CD4-positive, alpha-beta memory T cell (primary cell): Measurements from ENCODE around the gene MYH15. TPM values are rescaled to one million over a fixed set of nuclear protein-coding genes. Genes with fewer than 3 reads are reported as not detected.

Source experiments
- CTCF ChIA-PET: fragments of 350-600 bp; sonication (Branson Sonifier 250); formaldehyde crosslinking; loops from one replicate; lab custom pipeline; 2021; ENCODE audit warnings: inconsistent platforms; ENCODE audit not compliant: partially characterized antibody; lab: Charles Lee
- POLR2A ChIA-PET: fragments of 350-600 bp; sonication (Branson Sonifier 250); formaldehyde crosslinking; loops from one replicate; lab custom pipeline; 2021; ENCODE audit not compliant: partially characterized antibody; lab: Charles Lee
- DNase-seq, 5 donors: peaks; one replicate each; pipeline versions ENCODE4 v3.0.0 to v3.0.0-alpha.2; 2020 to 2022; ENCODE audit warnings: mixed read lengths in 1 of 5
- H3K27ac ChIP-seq: one replicate; pipeline ENCODE4 v1.7.0; 2013; ENCODE audit warnings: low read depth, low read length
- H3K27me3 ChIP-seq: 2 replicates; pipeline ENCODE4 v1.7.0; 2013; ENCODE audit warnings: mild to moderate bottlenecking, low read length, moderate library complexity; ENCODE audit not compliant: insufficient read depth
- H3K36me3 ChIP-seq: 2 replicates; pipeline ENCODE4 v1.7.0; 2013; ENCODE audit warnings: mild to moderate bottlenecking, low read length, moderate library complexity; ENCODE audit not compliant: insufficient read depth
- H3K4me1 ChIP-seq: 2 replicates; pipeline ENCODE4 v1.7.0; 2013; ENCODE audit warnings: mild to moderate bottlenecking, low read length, moderate library complexity; ENCODE audit not compliant: insufficient read depth
- H3K4me3 ChIP-seq, 2 donors: one replicate each; pipeline ENCODE4 v1.7.0; 2013; ENCODE audit warnings: low read length in 2 of 2, mild to moderate bottlenecking in 1 of 2
- H3K9me3 ChIP-seq, 2 donors: one replicate each; pipeline ENCODE4 v1.7.0; 2013; ENCODE audit warnings: low read length in 2 of 2, control low read depth in 1 of 2; ENCODE audit not compliant: control insufficient read depth in 1 of 2
- H3K27ac Mint-ChIP-seq, 7 donors: one replicate each; pipeline ENCODE4 v1.8.0; 2020 to 2021; ENCODE audit warnings: mixed read lengths in 7 of 7, mild to moderate bottlenecking in 6 of 7, inconsistent platforms in 3 of 7, moderate library complexity in 3 of 7
- H3K27me3 Mint-ChIP-seq, 2 donors: one replicate each; pipeline ENCODE4 v1.8.0; 2020 to 2021; ENCODE audit warnings: mixed read lengths in 2 of 2
- H3K36me3 Mint-ChIP-seq, 2 donors: one replicate each; pipeline ENCODE4 v1.8.0; 2020 to 2021; ENCODE audit warnings: mixed read lengths in 2 of 2, inconsistent platforms in 1 of 2, mild to moderate bottlenecking in 1 of 2
- H3K4me1 Mint-ChIP-seq, 4 donors: one replicate each; pipeline ENCODE4 v1.8.0; 2020 to 2021; ENCODE audit warnings: mixed read lengths in 4 of 4, mild to moderate bottlenecking in 1 of 4
- H3K4me3 Mint-ChIP-seq, 8 donors: one replicate each; pipeline ENCODE4 v1.8.0; 2020 to 2021; ENCODE audit warnings: mixed read lengths in 8 of 8, mild to moderate bottlenecking in 7 of 8, moderate library complexity in 6 of 8, inconsistent platforms in 3 of 8
- H3K9me3 Mint-ChIP-seq, 8 donors: one replicate each; pipeline ENCODE4 v1.8.0; 2020 to 2021; ENCODE audit warnings: mixed read lengths in 8 of 8, mild to moderate bottlenecking in 5 of 8, inconsistent platforms in 3 of 8, moderate library complexity in 1 of 8
- intact Hi-C: fragments of 100-400 bp; cut with micrococcal nuclease; formaldehyde crosslinking; loops from one replicate; pipeline ENCODE4 v1.15.1; 2023
- polyA plus RNA-seq, 2 donors: library from polyadenylated mRNA; unstranded; fragments of 300-500 nt; fragmentation: Illumina TruSeq; gene quantifications; one replicate each; pipeline ENCODE4 v1.2.3, GENCODE V29; 2021
- total RNA-seq, 2 experiments: library from RNA; stranded (reverse); gene quantifications; one replicate each; pipeline ENCODE4 v1.2.3, GENCODE V29; 2021

Gene MYH15
- total and polyA plus RNA-seq, 4 experiments from 2014 or later: 0.06 TPM; not detected in 3

GRCh38 chr3:108525971-108526370 lies 15.6 kb upstream of the MYH15 start:
- POLR2A ChIA-PET: no interaction called here
- H3K9me3 ChIP-seq: no peaks in the 10 kb centered on the region

GRCh38 chr3:108525256-108525655 lies 14.9 kb upstream of the MYH15 start:
- no peaks in the 10 kb centered on the region for H3K27me3 ChIP-seq
- Mint-ChIP-seq H3K27ac (no peak overlapping the region), H3K4me3 (no peak overlapping the region), H3K36me3 (no peaks in the 10 kb centered on the region), H3K9me3 (peaks cover 0 to 5% (median 3%) of the 10 kb centered on the region in 8 donors), H3K4me1 (peaks cover 0 to 9% (median 2%) of the 10 kb centered on the region in 4 donors), H3K27me3 (peaks cover 3 to 10% of the 10 kb centered on the region in 2 donors)
- intact Hi-C loops: no loop called here
- no peaks in the 10 kb centered on the region for H3K36me3 ChIP-seq
- H3K4me3 ChIP-seq: no peak overlapping the region
- ChIA-PET POLR2A (no interaction called here), CTCF (interaction anchor here (1.4 kb wide), 1 partner anchor 17 kb away, joined by 4 read pairs; no protein-coding TSS in a partner anchor)
- H3K4me1 ChIP-seq: no peaks in the 10 kb centered on the region
- H3K27ac ChIP-seq: no peak overlapping the region
- no peak for DNase-seq
- H3K9me3 ChIP-seq: no peaks in the 10 kb centered on the region

More at GRCh38 chr3:108525971-108526370, 15.6 kb upstream of the MYH15 start:
- H3K36me3 ChIP-seq: no peaks in the 10 kb centered on the region
- no peaks in the 10 kb centered on the region for H3K27me3 ChIP-seq
- Mint-ChIP-seq H3K27ac (no peak overlapping the region), H3K27me3 (peaks cover 3 to 10% of the 10 kb centered on the region in 2 donors), H3K36me3 (no peaks in the 10 kb centered on the region), H3K4me3 (no peak overlapping the region), H3K9me3 (peaks cover 0 to 6% (median 3%) of the 10 kb centered on the region in 8 donors), H3K4me1 (peaks cover 0 to 9% (median 2%) of the 10 kb centered on the region in 4 donors)
- intact Hi-C loops: no loop called here
- DNase-seq: no peak
- CTCF ChIA-PET: interaction anchor here (1.1 to 1.4 kb wide), 2 partner anchors 16 to 36 kb away, joined by 3 to 4 read pairs; no protein-coding TSS in a partner anchor
- H3K4me1 ChIP-seq: no peaks in the 10 kb centered on the region
- H3K4me3 ChIP-seq: no peak overlapping the region
- no peak overlapping the region for H3K27ac ChIP-seq

- Mint-ChIP-seq H3K4me1 (peaks cover 0 to 9% (median 2%) of the 10 kb centered on the region in 4 donors), H3K9me3 (peaks cover 0 to 3% (median 0%) of the 10 kb centered on the region in 8 donors), H3K36me3 (no peaks in the 10 kb centered on the region), H3K4me3 (no peak overlapping the region), H3K27ac (no peak overlapping the region), H3K27me3 (peaks cover 1 to 6% of the 10 kb centered on the region in 2 donors)
- Histone ChIP-seq H3K4me1 (no peaks in the 10 kb centered on the region), H3K9me3 (no peaks in the 10 kb centered on the region), H3K27me3 (no peaks in the 10 kb centered on the region), H3K27ac (no peak overlapping the region), H3K36me3 (no peaks in the 10 kb centered on the region), H3K4me3 (no peak overlapping the region)
- peak in 1 of 5 donors; percentile 11 for DNase-seq
- POLR2A ChIA-PET: no interaction called here
- intact Hi-C loops: no loop called here
- CTCF ChIA-PET: no interaction called here
Observed at GRCh38 chr3:108524537-108524936, 14.1 kb upstream of the MYH15 start.

GRCh38 chr3:108518895-108519294 lies 8.5 kb upstream of the MYH15 start:
- no peaks in the 10 kb centered on the region for H3K4me1 ChIP-seq
- no peaks in the 10 kb centered on the region for H3K36me3 ChIP-seq
- Mint-ChIP-seq H3K9me3 (no peaks in the 10 kb centered on the region), H3K27ac (no peak overlapping the region), H3K36me3 (no peaks in the 10 kb centered on the region), H3K27me3 (peaks cover 4 to 7% of the 10 kb centered on the region in 2 donors), H3K4me3 (no peak overlapping the region), H3K4me1 (no peaks in the 10 kb centered on the region)
- no peak for DNase-seq
- H3K9me3 ChIP-seq: no peaks in the 10 kb centered on the region
- intact Hi-C loops: no loop called here
- ChIA-PET CTCF (no interaction called here), POLR2A (interaction anchor here (1.5 kb wide), 1 partner anchor 71 kb away, joined by 3 read pairs; the partner anchor contains the start of genes CIP2A and DZIP3)
- no peaks in the 10 kb centered on the region for H3K27me3 ChIP-seq
- H3K27ac ChIP-seq: no peak overlapping the region
- no peak overlapping the region for H3K4me3 ChIP-seq

GRCh38 chr3:108516881-108517280 lies 6.5 kb upstream of the MYH15 start:
- no peak overlapping the region for H3K4me3 Mint-ChIP-seq
- Histone ChIP-seq H3K9me3 (no peaks in the 10 kb centered on the region), H3K27ac (no peak overlapping the region), H3K36me3 (no peaks in the 10 kb centered on the region), H3K27me3 (no peaks in the 10 kb centered on the region), H3K4me3 (no peak overlapping the region), H3K4me1 (no peaks in the 10 kb centered on the region)
- DNase-seq: no peak
- no peaks in the 10 kb centered on the region for H3K36me3 Mint-ChIP-seq
- no peak overlapping the region for H3K27ac Mint-ChIP-seq
- intact Hi-C loops: no loop called here
- CTCF ChIA-PET: no interaction called here
- peaks cover 4 to 6% of the 10 kb centered on the region in 2 donors for H3K27me3 Mint-ChIP-seq
- POLR2A ChIA-PET: no interaction called here
- no peaks in the 10 kb centered on the region for H3K4me1 Mint-ChIP-seq
- H3K9me3 Mint-ChIP-seq: no peaks in the 10 kb centered on the region

- POLR2A ChIA-PET: no interaction called here
- no peaks in the 10 kb centered on the region for H3K36me3 Mint-ChIP-seq
- intact Hi-C loops: no loop called here
- Histone ChIP-seq H3K27ac (no peak overlapping the region), H3K36me3 (no peaks in the 10 kb centered on the region), H3K27me3 (no peaks in the 10 kb centered on the region), H3K4me3 (no peak overlapping the region), H3K9me3 (no peaks in the 10 kb centered on the region), H3K4me1 (no peaks in the 10 kb centered on the region)
- peaks cover 4 to 5% of the 10 kb centered on the region in 2 donors for H3K27me3 Mint-ChIP-seq
- CTCF ChIA-PET: no interaction called here
- no peaks in the 10 kb centered on the region for H3K4me1 Mint-ChIP-seq
- no peak overlapping the region for H3K27ac Mint-ChIP-seq
- no peaks in the 10 kb centered on the region for H3K9me3 Mint-ChIP-seq
- DNase-seq: no peak
- no peak overlapping the region for H3K4me3 Mint-ChIP-seq
Observed at GRCh38 chr3:108513961-108514360, 3.6 kb upstream of the MYH15 start.

GRCh38 chr3:108512671-108513070 lies 2.3 kb upstream of the MYH15 start:
- Histone ChIP-seq H3K9me3 (no peaks in the 10 kb centered on the region), H3K27me3 (no peaks in the 10 kb centered on the region), H3K36me3 (no peaks in the 10 kb centered on the region), H3K27ac (no peak overlapping the region), H3K4me1 (no peaks in the 10 kb centered on the region), H3K4me3 (no peak overlapping the region)
- peaks cover 4 to 5% of the 10 kb centered on the region in 2 donors for H3K27me3 Mint-ChIP-seq
- H3K4me1 Mint-ChIP-seq: no peaks in the 10 kb centered on the region
- DNase-seq: no peak
- ChIA-PET CTCF (interaction anchor here (0.7 kb wide), 1 partner anchor 40 kb away, joined by 4 read pairs; no protein-coding TSS in a partner anchor), POLR2A (no interaction called here)
- intact Hi-C loops: no loop called here
- H3K36me3 Mint-ChIP-seq: no peaks in the 10 kb centered on the region
- H3K27ac Mint-ChIP-seq: no peak overlapping the region
- H3K9me3 Mint-ChIP-seq: no peaks in the 10 kb centered on the region
- no peak overlapping the region for H3K4me3 Mint-ChIP-seq
